Measurements from ENCODE around the gene ALKBH4.

DNA sequence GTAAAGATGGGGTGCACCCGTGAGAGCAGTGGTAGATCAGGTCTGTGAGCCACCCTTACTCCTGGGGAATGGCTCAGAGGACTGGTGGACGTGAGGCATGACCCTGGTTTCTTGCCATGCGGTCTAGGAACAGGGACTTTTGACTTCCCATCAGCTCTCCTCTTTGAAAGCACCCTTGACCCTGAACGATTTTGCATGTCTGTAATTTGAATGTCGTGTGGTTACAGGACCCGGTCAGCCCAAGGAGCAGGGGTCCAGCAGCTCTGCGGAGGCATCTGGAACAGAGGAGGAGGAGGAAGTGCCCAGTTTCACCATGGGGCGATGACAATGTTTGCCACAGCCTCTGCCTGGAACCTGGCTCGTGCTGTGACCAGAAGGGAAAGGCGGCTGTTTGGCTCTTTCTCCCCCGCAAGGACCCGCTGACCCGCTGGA, 39.9 kb downstream of the ALKBH4 start:
- TF ChIP-seq, protein P1, sequence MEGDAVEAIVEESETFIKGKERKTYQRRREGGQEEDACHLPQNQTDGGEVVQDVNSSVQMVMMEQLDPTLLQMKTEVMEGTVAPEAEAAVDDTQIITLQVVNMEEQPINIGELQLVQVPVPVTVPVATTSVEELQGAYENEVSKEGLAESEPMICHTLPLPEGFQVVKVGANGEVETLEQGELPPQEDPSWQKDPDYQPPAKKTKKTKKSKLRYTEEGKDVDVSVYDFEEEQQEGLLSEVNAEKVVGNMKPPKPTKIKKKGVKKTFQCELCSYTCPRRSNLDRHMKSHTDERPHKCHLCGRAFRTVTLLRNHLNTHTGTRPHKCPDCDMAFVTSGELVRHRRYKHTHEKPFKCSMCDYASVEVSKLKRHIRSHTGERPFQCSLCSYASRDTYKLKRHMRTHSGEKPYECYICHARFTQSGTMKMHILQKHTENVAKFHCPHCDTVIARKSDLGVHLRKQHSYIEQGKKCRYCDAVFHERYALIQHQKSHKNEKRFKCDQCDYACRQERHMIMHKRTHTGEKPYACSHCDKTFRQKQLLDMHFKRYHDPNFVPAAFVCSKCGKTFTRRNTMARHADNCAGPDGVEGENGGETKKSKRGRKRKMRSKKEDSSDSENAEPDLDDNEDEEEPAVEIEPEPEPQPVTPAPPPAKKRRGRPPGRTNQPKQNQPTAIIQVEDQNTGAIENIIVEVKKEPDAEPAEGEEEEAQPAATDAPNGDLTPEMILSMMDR (IDR thresholded peaks at IDR 0.05): no peak
- TF ChIP-seq POLR2A (IDR thresholded peaks at IDR 0.05): no peak
- TF ChIP-seq EP300 (IDR thresholded peaks at IDR 0.05): no peak

Data from ovary (tissue), 3 donors.